Measurements from ENCODE around the gene GSG1L. TPM values are rescaled to one million over a fixed set of nuclear protein-coding genes. Genes with fewer than 3 reads are reported as not detected.

The GSG1L gene
- total and polyA plus RNA-seq, 9 of the 15 experiments (the other 6 are each of a cell fraction or from before 2014, with no cell fraction given), result not detected

- no peak for ATAC-seq
- intact Hi-C loops (cut with micrococcal nuclease) (no loop called here), in situ Hi-C loops (cut with MboI) (no loop called here)
- Histone ChIP-seq H3K4me1 (replicated peaks in 1 of 2; ENCODE audit: control insufficient read depth in 2 of 2, insufficient read depth in 2 of 2, low read length in 2 of 2) (no peaks in the 10 kb centered on the region), H3K4me3 (no peak overlapping the region), H3K9ac (ENCODE audit: insufficient read depth in 1 of 2, low read depth in 2 of 2, low read length in 2 of 2) (no peak overlapping the region), H3K4me2 (ENCODE audit: insufficient read depth, low read length) (no peak overlapping the region), H3K9me3 (replicated peaks; ENCODE audit: control insufficient read depth, insufficient read depth, low read depth, low read length) (peaks cover 1% of the 10 kb centered on the region; the same call in 1 of the 2 replicates), H3K36me3 (ENCODE audit: control insufficient read depth, insufficient read depth, low read length) (no peaks in the 10 kb centered on the region), H3K9me1 (ENCODE audit: control insufficient read depth, insufficient read depth, low read length) (peaks cover 2% of the 10 kb centered on the region), H2AFZ (ENCODE audit: low read depth, low read length) (no peak overlapping the region), H3K27me3 (ENCODE audit: control insufficient read depth in 2 of 2, insufficient read depth in 2 of 2, low read length in 2 of 2) (peaks cover 0 to 23% of the 10 kb centered on the region in 2 experiments; a peak in 1 of 5 replicates), H4K20me1 (replicated peaks; ENCODE audit: control insufficient read depth, insufficient read depth, low read length) (no peaks in the 10 kb centered on the region; the same call in 1 of the 2 replicates), H3K27ac (ENCODE audit: extremely low read depth, low read depth, low read length) (no peak overlapping the region), H3K79me2 (ENCODE audit: control insufficient read depth, insufficient read depth, low read length) (no peaks in the 10 kb centered on the region)
- DNase-seq (ENCODE audit: extremely low read depth in 1 of 4, low spot score in 3 of 4), result no peak
- no peak for FAIRE-seq
- TF ChIP-seq SETDB1 (IDR thresholded peaks at IDR 0.05; ENCODE audit: low read length) (no peak), ID3 (CRISPR knock-in tag; IDR thresholded peaks at IDR 0.05) (no peak), ID3 (tag; IDR thresholded peaks at IDR 0.05) (no peak), ZNF224 (CRISPR knock-in tag; IDR thresholded peaks at IDR 0.05) (no peak), FOXK2 (conservative IDR thresholded peaks at IDR 0.05 in 1 of 2, IDR thresholded peaks at IDR 0.05 in 1 of 2; ENCODE audit: low read depth in 2 of 2) (no peak), SOX6 (IDR thresholded peaks at IDR 0.05) (no peak), ASH1L (IDR thresholded peaks at IDR 0.05; ENCODE audit: borderline replicate concordance, low read depth, partially characterized antibody) (no peak), POLR3A (IDR thresholded peaks at IDR 0.05; ENCODE audit: borderline replicate concordance, extremely low read depth, insufficient read depth, insufficient read length) (no peak), MIER1 (IDR thresholded peaks at IDR 0.05; ENCODE audit: low read depth) (no peak), U2AF1 (optimal IDR thresholded peaks at IDR 0.05; ENCODE audit: low read depth, low read length) (no peak), NFIX (CRISPR knock-in tag; IDR thresholded peaks at IDR 0.05; ENCODE audit: low read depth) (no peak), ZNF140 (CRISPR knock-in tag; IDR thresholded peaks at IDR 0.05) (no peak), POLR2B (IDR thresholded peaks at IDR 0.05; ENCODE audit: low read depth, partially characterized antibody) (no peak), TCF7L2 (IDR thresholded peaks at IDR 0.05; ENCODE audit: low read depth, low read length) (no peak), CREB3L1 (IDR thresholded peaks at IDR 0.05; ENCODE audit: borderline replicate concordance, low read depth) (no peak), POLR3G (IDR thresholded peaks at IDR 0.05; ENCODE audit: extremely low read depth, insufficient read length, insufficient replicate concordance) (no peak), RBM15 (IDR thresholded peaks at IDR 0.05; ENCODE audit: insufficient read depth, low read length) (no peak), SIRT6 (IDR thresholded peaks at IDR 0.05; ENCODE audit: low read depth, low read length) (no peak), PRDM10 (IDR thresholded peaks at IDR 0.05; ENCODE audit: partially characterized antibody) (no peak)
- ChIA-PET POLR2A (no interaction called here), CTCF (ENCODE audit: low intra/inter-chr PET ratio) (no interaction called here)
- BruUV-seq (replicated peaks), result no TSS peak
- WGBS (ENCODE audit: insufficient coverage, low coverage, missing lambda C conversion rate), result under 1% methylated on average over 7 of the region's 7 CpGs
These were observed 128.4 kb downstream of the GSG1L start for GRCh38 chr16:27935076-27935475.

All from K562 (cell line).